ENCODE measurements around the gene ABCB7.

The ABCB7 gene

DNA sequence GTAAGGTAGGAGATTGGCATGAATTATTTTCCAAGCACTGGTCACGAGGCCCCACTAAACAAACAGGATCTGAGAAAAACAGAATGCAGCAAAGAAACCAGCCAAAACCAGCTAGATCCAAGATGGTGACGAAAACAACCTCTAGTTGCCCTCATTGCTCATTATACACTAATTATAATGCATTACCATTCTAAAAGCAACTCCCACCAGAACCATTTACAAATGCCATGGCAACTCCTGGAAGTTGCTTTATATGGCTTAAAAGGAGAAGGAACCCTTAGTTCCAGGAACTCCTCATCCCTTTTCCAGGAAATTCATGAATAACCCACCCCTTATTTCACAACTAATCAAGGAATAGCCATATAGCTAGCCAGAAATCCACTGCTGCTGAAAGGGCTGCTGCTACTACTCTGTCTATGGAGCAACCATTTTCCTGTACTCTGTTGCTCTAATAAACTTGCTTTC, 69.3 kb downstream of the ABCB7 start:
- no peak overlapping the region for H3K4me3 ChIP-seq (ENCODE audit: low read depth, low read length)
- TF ChIP-seq CTCF (IDR thresholded peaks at IDR 0.05; ENCODE audit: low read depth, low read length, missing control alignments): no peak
- DNase-seq (ENCODE audit: low read depth): no peak

GRCh38 chrX:75084757-75085156, 71.3 kb downstream of the ABCB7 start:
- TF ChIP-seq CTCF (IDR thresholded peaks at IDR 0.05; ENCODE audit: low read depth, low read length, missing control alignments): no peak
- DNase-seq (ENCODE audit: low read depth): no peak
- no peak overlapping the region for H3K4me3 ChIP-seq (ENCODE audit: low read depth, low read length)

DNA sequence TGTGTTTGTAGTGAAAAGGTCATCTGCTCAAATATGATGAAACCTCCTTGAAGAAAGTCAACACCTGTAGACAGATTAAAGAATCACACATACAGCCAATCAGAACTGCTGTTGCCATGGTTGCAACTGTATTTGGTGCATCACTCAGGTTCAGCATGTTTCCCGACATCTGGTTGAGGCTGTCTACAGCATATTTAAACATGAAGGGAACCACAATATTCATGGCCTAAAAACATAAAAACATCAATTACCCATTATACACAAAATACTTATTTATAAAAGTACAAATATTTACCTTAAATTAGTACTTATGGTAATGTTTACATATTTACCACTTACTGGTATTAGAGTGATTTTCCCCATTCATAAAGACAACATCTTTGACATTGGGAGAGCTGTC, 79.7 kb downstream of the ABCB7 start:
- DNase-seq (ENCODE audit: low read depth): no peak
- TF ChIP-seq CTCF (IDR thresholded peaks at IDR 0.05; ENCODE audit: low read depth, low read length, missing control alignments): no peak
- no peak overlapping the region for H3K4me3 ChIP-seq (ENCODE audit: low read depth, low read length)

GRCh38 chrX:75074475-75074874, 81.6 kb downstream of the ABCB7 start:
- no peak for DNase-seq (ENCODE audit: low read depth)
- no peak for TF ChIP-seq CTCF (IDR thresholded peaks at IDR 0.05; ENCODE audit: low read depth, low read length, missing control alignments)
- no peak overlapping the region for H3K4me3 ChIP-seq (ENCODE audit: low read depth, low read length)

- TF ChIP-seq CTCF (IDR thresholded peaks at IDR 0.05; ENCODE audit: low read depth, low read length, missing control alignments): no peak
- DNase-seq (ENCODE audit: low read depth): no peak
- H3K4me3 ChIP-seq (ENCODE audit: low read depth, low read length): no peak overlapping the region
These were observed 84.7 kb downstream of the ABCB7 start for GRCh38 chrX:75071334-75071733.

DNA sequence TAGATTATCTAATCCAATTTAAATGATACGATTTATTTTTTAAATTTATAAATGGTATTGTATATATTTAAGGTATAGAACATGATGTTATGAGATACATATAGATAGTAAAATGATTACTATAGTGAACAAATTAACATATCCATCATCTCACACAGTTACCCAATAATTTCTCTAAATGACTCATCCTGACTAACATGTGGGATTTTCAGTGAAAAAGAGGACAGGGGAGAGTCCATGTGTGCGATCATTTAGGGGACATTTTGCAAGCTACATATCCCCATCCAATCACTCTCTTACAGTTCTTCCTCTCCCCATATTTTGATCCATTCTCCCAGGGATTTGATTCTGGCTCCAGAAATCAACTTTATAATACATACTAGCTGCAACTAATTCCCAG, 88.2 kb downstream of the ABCB7 start:
- H3K4me3 ChIP-seq (ENCODE audit: low read depth, low read length): no peak overlapping the region
- no peak for DNase-seq (ENCODE audit: low read depth)
- TF ChIP-seq CTCF (IDR thresholded peaks at IDR 0.05; ENCODE audit: low read depth, low read length, missing control alignments): no peak

GRCh38 chrX:75061701-75062100, 94.4 kb downstream of the ABCB7 start:
- TF ChIP-seq CTCF (IDR thresholded peaks at IDR 0.05; ENCODE audit: low read depth, low read length, missing control alignments): no peak
- no peak overlapping the region for H3K4me3 ChIP-seq (ENCODE audit: low read depth, low read length)
- DNase-seq (ENCODE audit: low read depth): no peak

All from GM12864 (cell line).